WTC11 (cell line): ENCODE data around the gene DCUN1D2. TPM values are rescaled to one million over a fixed set of nuclear protein-coding genes. Genes with fewer than 3 reads are reported as not detected.

Source experiments
- ATAC-seq: fragments of 200-7000 bp; cut with Tn5 transposase; 2 replicates; pipeline ENCODE4 v1.10.0; 2021; ENCODE audit warnings: mild to moderate bottlenecking, moderate library complexity
- CTCF ChIA-PET: fragments of 300-600 bp; sonication (Branson Sonifier 250); formaldehyde crosslinking; loops from one replicate; lab custom pipeline; 2021; ENCODE audit warnings: antibody characterized with exemption; lab: Charles Lee
- POLR2A ChIA-PET: fragments of 350-600 bp; sonication (Branson Sonifier 250); formaldehyde crosslinking; loops from one replicate; lab custom pipeline; 2021; ENCODE audit warnings: antibody characterized with exemption; lab: Charles Lee
- DNase-seq: peaks from one replicate; pipeline ENCODE4 v3.0.0; 2021; ENCODE audit warnings: low spot score
- H3K27ac Mint-ChIP-seq: 2 replicates; pipeline ENCODE4 v1.8.0; 2021; ENCODE audit warnings: mixed read lengths
- H3K27me3 Mint-ChIP-seq: 2 replicates; pipeline ENCODE4 v1.8.0; 2021; ENCODE audit warnings: low read depth, mild to moderate bottlenecking, moderate library complexity, mixed read lengths
- H3K36me3 Mint-ChIP-seq: 2 replicates; pipeline ENCODE4 v1.8.0; 2021; ENCODE audit warnings: mixed read lengths
- H3K4me1 Mint-ChIP-seq: 2 replicates; pipeline ENCODE4 v1.8.0; 2022; ENCODE audit warnings: mixed read lengths
- H3K4me3 Mint-ChIP-seq: 2 replicates; pipeline ENCODE4 v1.8.0; 2021; ENCODE audit warnings: mild to moderate bottlenecking, moderate library complexity, mixed read lengths
- H3K9me3 Mint-ChIP-seq: 2 replicates; pipeline ENCODE4 v1.8.0; 2021; ENCODE audit warnings: mixed read lengths
- ATF1 ChIP-seq: sonication (generic); formaldehyde crosslinking; IDR thresholded peaks from 2 replicates; pipeline ENCODE4 v1.8.1; 2023; ENCODE audit warnings: mild to moderate bottlenecking, moderate library complexity, missing genetic modification reagents
- CREM ChIP-seq: sonication (generic); formaldehyde crosslinking; IDR thresholded peaks from 2 replicates; pipeline ENCODE4 v1.8.1; 2022; ENCODE audit warnings: mild to moderate bottlenecking, missing genetic modification reagents, moderate library complexity
- E2F4 ChIP-seq: sonication (generic); formaldehyde crosslinking; IDR thresholded peaks from 2 replicates; pipeline ENCODE4 v1.8.1; 2022; ENCODE audit warnings: low read depth, mild to moderate bottlenecking, moderate library complexity, missing genetic modification reagents, borderline replicate concordance
- ESRRA ChIP-seq: sonication (generic); formaldehyde crosslinking; IDR thresholded peaks from 2 replicates; pipeline ENCODE4 v1.8.1; 2022; ENCODE audit warnings: mild to moderate bottlenecking, missing genetic modification reagents, borderline replicate concordance
- FOXK1 ChIP-seq: sonication (generic); formaldehyde crosslinking; IDR thresholded peaks from 2 replicates; pipeline ENCODE4 v1.8.0; 2022; ENCODE audit warnings: mild to moderate bottlenecking, moderate library complexity, missing genetic modification reagents
- FOXP1 ChIP-seq: sonication (generic); formaldehyde crosslinking; IDR thresholded peaks from 2 replicates; pipeline ENCODE4 v1.8.0; 2022; ENCODE audit warnings: missing genetic modification reagents, mild to moderate bottlenecking, moderate library complexity, borderline replicate concordance
- HMGA2 ChIP-seq: fragments of 250-450 bp; sonication (Bioruptor Pico); IDR thresholded peaks from 2 replicates; pipeline ENCODE4 v1.4.0; 2021; ENCODE audit warnings: mild to moderate bottlenecking, moderate library complexity
- JUN ChIP-seq: sonication (generic); formaldehyde crosslinking; IDR thresholded peaks from 2 replicates; pipeline ENCODE4 v1.8.0; 2023; ENCODE audit warnings: mild to moderate bottlenecking, missing genetic modification reagents
- NFATC4 ChIP-seq: fragments of 250-450 bp; sonication (Bioruptor Pico); IDR thresholded peaks from 2 replicates; pipeline ENCODE4 v1.9.0; 2021; ENCODE audit warnings: mild to moderate bottlenecking
- NR1H2 ChIP-seq: sonication (generic); formaldehyde crosslinking; IDR thresholded peaks from 2 replicates; pipeline ENCODE4 v1.9.0; 2021; ENCODE audit warnings: mild to moderate bottlenecking, moderate library complexity, missing genetic modification reagents
- PRRX2 ChIP-seq: fragments of 250-450 bp; sonication (Bioruptor Pico); IDR thresholded peaks from 2 replicates; pipeline ENCODE4 v1.8.0; 2021; ENCODE audit warnings: mild to moderate bottlenecking
- SP1 ChIP-seq: sonication (generic); formaldehyde crosslinking; conservative IDR thresholded peaks from 2 replicates; pipeline ENCODE4 v1.8.1; 2022; ENCODE audit warnings: missing genetic modification reagents
- TEAD4 ChIP-seq: sonication (generic); formaldehyde crosslinking; IDR thresholded peaks from 2 replicates; pipeline ENCODE4 v1.8.0; 2022; ENCODE audit warnings: mild to moderate bottlenecking, missing genetic modification reagents
- ZNF121 ChIP-seq: sonication (generic); formaldehyde crosslinking; IDR thresholded peaks from 2 replicates; pipeline ENCODE4 v1.8.0; 2023; ENCODE audit warnings: missing genetic modification reagents
- ZNF232 ChIP-seq: sonication (generic); formaldehyde crosslinking; IDR thresholded peaks from 2 replicates; pipeline ENCODE4 v1.8.0; 2022; ENCODE audit warnings: mild to moderate bottlenecking, missing genetic modification reagents
- ZNF263 ChIP-seq: sonication (generic); formaldehyde crosslinking; IDR thresholded peaks from 2 replicates; pipeline ENCODE4 v1.8.1; 2022; ENCODE audit warnings: low read depth, mild to moderate bottlenecking, moderate library complexity, missing genetic modification reagents
- ZNF416 ChIP-seq: fragments of 250-450 bp; sonication (Bioruptor Pico); IDR thresholded peaks from 2 replicates; pipeline ENCODE4 v1.9.0; 2021; ENCODE audit warnings: mild to moderate bottlenecking, inconsistent platforms
- ZNF423 ChIP-seq: fragments of 250-450 bp; sonication (Bioruptor Pico); IDR thresholded peaks from 2 replicates; pipeline ENCODE4 v2.1.2; 2022; ENCODE audit warnings: mild to moderate bottlenecking, moderate library complexity
- ZNF671 ChIP-seq: fragments of 250-450 bp; sonication (Bioruptor Pico); IDR thresholded peaks from 2 replicates; pipeline ENCODE4 v1.8.0; 2021; ENCODE audit warnings: mild to moderate bottlenecking
- total RNA-seq: library from RNA; stranded (reverse); gene quantifications from 3 replicates; pipeline ENCODE4 v1.2.3, GENCODE V29; 2021
- TF ChIP-seq, protein P1 (sequence below): sonication (generic); formaldehyde crosslinking; IDR thresholded peaks from 2 replicates; pipeline ENCODE4 v1.8.0; 2022; ENCODE audit warnings: mild to moderate bottlenecking, missing genetic modification reagents
- TF ChIP-seq, protein P2 (sequence below): fragments of 200-600 bp; IDR thresholded peaks from 2 replicates; pipeline ENCODE4 v1.8.0; 2022; ENCODE audit warnings: antibody characterized with exemption

Gene DCUN1D2
- total RNA-seq, 1 experiment from 2014 or later = 42.5 TPM

GRCh38 chr13:113508521-113509254 is 18.2 kb upstream of the DCUN1D2 start:
- H3K27me3 Mint-ChIP-seq = no peaks in the 10 kb centered on the region
- POLR2A ChIA-PET = no interaction called here
- H3K9me3 Mint-ChIP-seq = no peaks in the 10 kb centered on the region

DNA sequence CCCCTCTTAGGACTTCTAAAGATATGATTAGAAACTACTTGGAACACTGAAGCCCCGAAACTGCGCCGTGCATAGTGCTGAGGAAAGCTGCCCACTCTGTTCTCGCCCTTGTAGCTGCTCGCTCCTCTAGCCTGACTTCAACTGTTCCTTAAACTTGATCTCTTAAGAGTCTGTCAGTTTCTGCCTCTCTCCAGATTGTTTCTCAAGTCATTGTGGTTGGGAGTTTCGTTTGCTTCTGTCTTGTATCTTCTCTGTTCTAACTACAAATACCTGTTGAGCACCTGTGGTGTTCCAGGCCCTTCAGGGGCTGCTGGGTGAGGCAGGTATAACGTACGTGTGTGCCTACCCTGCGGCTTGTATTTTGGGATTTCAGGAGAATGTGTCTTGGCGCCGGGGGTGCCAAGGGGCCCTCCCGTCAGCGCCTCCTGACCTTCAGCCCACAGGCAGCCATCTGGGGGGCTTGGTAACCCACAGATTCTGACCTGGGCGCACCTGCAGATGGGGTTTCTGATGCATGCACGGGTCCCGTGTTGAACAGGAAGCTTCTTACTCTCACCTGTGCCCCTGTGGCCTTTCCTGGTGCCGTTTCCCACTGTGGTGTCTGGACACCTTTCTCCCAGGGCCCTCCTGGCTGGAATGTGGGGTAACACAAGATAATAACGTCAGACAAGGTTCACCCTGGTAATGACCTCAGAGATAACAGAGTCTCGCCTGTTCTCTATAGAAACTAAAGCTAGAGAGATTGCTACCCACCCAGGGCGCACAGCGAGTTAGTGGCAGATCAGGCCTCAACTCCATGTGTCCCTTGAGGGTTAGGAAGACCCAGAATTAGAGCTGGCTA is 17.2 kb upstream of the DCUN1D2 start:
- no peak overlapping the region for H3K4me3 Mint-ChIP-seq
- H3K4me1 Mint-ChIP-seq = no peaks in the 10 kb centered on the region
- H3K27ac Mint-ChIP-seq = peak overlapping the region; percentile 93
- DNase-seq (no peak), ATAC-seq (no peak)
- peaks cover 37% of the 10 kb centered on the region for H3K36me3 Mint-ChIP-seq
- no peaks in the 10 kb centered on the region for H3K27me3 Mint-ChIP-seq
- H3K9me3 Mint-ChIP-seq = no peaks in the 10 kb centered on the region
- CTCF ChIA-PET = interaction anchor here (1.7 kb wide), 1 partner anchor 55 kb away, joined by 7 read pairs; no protein-coding TSS in a partner anchor
- POLR2A ChIA-PET = no interaction called here
- TF ChIP-seq ZNF121 (CRISPR knock-in tag) (no peak), PRRX2 (CRISPR knock-in tag) (no peak), FOXP1 (CRISPR knock-in tag) (no peak), ZNF232 (CRISPR knock-in tag) (no peak), ZNF423 (CRISPR knock-in tag) (no peak), JUN (no peak), TEAD4 (CRISPR knock-in tag) (no peak), FOXK1 (no peak), SP1 (CRISPR knock-in tag) (no peak), ZNF416 (no peak), NFATC4 (CRISPR knock-in tag) (no peak), ZNF263 (CRISPR knock-in tag) (no peak), HMGA2 (CRISPR knock-in tag) (no peak), ZNF671 (CRISPR knock-in tag) (no peak), CREM (CRISPR knock-in tag) (no peak), E2F4 (CRISPR knock-in tag) (no peak), ATF1 (CRISPR knock-in tag) (no peak)
- TF ChIP-seq, protein P1, sequence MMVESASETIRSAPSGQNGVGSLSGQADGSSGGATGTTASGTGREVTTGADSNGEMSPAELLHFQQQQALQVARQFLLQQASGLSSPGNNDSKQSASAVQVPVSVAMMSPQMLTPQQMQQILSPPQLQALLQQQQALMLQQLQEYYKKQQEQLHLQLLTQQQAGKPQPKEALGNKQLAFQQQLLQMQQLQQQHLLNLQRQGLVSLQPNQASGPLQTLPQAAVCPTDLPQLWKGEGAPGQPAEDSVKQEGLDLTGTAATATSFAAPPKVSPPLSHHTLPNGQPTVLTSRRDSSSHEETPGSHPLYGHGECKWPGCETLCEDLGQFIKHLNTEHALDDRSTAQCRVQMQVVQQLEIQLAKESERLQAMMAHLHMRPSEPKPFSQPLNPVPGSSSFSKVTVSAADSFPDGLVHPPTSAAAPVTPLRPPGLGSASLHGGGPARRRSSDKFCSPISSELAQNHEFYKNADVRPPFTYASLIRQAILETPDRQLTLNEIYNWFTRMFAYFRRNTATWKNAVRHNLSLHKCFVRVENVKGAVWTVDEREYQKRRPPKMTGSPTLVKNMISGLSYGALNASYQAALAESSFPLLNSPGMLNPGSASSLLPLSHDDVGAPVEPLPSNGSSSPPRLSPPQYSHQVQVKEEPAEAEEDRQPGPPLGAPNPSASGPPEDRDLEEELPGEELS = no peak

More at GRCh38 chr13:113508521-113509254, 18.2 kb upstream of the DCUN1D2 start:
- H3K27ac Mint-ChIP-seq = peak overlapping the region; percentile 93
- DNase-seq = no peak
- no peak overlapping the region for H3K4me3 Mint-ChIP-seq
- ATAC-seq = no peak
- TF ChIP-seq ZNF671 (CRISPR knock-in tag) (no peak), ZNF121 (CRISPR knock-in tag) (no peak), SP1 (CRISPR knock-in tag) (no peak), E2F4 (CRISPR knock-in tag) (no peak), NFATC4 (CRISPR knock-in tag) (no peak), ESRRA (CRISPR knock-in tag) (no peak), ZNF232 (CRISPR knock-in tag) (no peak), NR1H2 (no peak)
- TF ChIP-seq, protein P2, sequence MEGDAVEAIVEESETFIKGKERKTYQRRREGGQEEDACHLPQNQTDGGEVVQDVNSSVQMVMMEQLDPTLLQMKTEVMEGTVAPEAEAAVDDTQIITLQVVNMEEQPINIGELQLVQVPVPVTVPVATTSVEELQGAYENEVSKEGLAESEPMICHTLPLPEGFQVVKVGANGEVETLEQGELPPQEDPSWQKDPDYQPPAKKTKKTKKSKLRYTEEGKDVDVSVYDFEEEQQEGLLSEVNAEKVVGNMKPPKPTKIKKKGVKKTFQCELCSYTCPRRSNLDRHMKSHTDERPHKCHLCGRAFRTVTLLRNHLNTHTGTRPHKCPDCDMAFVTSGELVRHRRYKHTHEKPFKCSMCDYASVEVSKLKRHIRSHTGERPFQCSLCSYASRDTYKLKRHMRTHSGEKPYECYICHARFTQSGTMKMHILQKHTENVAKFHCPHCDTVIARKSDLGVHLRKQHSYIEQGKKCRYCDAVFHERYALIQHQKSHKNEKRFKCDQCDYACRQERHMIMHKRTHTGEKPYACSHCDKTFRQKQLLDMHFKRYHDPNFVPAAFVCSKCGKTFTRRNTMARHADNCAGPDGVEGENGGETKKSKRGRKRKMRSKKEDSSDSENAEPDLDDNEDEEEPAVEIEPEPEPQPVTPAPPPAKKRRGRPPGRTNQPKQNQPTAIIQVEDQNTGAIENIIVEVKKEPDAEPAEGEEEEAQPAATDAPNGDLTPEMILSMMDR = no peak
- H3K36me3 Mint-ChIP-seq = peaks cover 40% of the 10 kb centered on the region
- CTCF ChIA-PET = interaction anchor here (1.7 kb wide), 1 partner anchor 54 kb away, joined by 7 read pairs; no protein-coding TSS in a partner anchor
- H3K4me1 Mint-ChIP-seq = no peaks in the 10 kb centered on the region
